Activated CD4-positive, alpha-beta T cell treated with anti-CD3 and anti-CD28 coated beads, Interleukin-2, amount 10 ng/mL, durations not matched to agents 24 days and 14 days (primary cell): ENCODE results near the gene PLD4. TPM values are rescaled to one million over a fixed set of nuclear protein-coding genes. Genes with fewer than 3 reads are reported as not detected.

Experiments used
- DNase-seq: peaks from one replicate; pipeline ENCODE4 v3.0.0; 2022
- H3K27ac Mint-ChIP-seq: one replicate; pipeline ENCODE4 v1.8.0; 2022; ENCODE audit warnings: mild to moderate bottlenecking, mixed read lengths
- H3K27me3 Mint-ChIP-seq: one replicate; pipeline ENCODE4 v1.8.0; 2022; ENCODE audit warnings: mixed read lengths
- H3K36me3 Mint-ChIP-seq: one replicate; pipeline ENCODE4 v1.8.0; 2022; ENCODE audit warnings: low read depth, mild to moderate bottlenecking, mixed read lengths
- H3K4me1 Mint-ChIP-seq: one replicate; pipeline ENCODE4 v1.8.0; 2021; ENCODE audit warnings: mixed read lengths
- H3K4me3 Mint-ChIP-seq: one replicate; pipeline ENCODE4 v1.8.0; 2022; ENCODE audit warnings: mild to moderate bottlenecking, moderate library complexity, mixed read lengths
- H3K9me3 Mint-ChIP-seq: one replicate; pipeline ENCODE4 v1.8.0; 2021; ENCODE audit warnings: mixed read lengths
- intact Hi-C: fragments of 100-400 bp; cut with micrococcal nuclease; formaldehyde crosslinking; loops from one replicate; pipeline ENCODE4 v1.15.1; 2023
- total RNA-seq: library from RNA; stranded (reverse); gene quantifications from 2 replicates; pipeline ENCODE4 v1.2.3, GENCODE V29; 2022

The PLD4 gene
- total RNA-seq, 1 donor from 2014 or later, result 0.21 TPM

- intact Hi-C loops, result no loop called here
- Mint-ChIP-seq H3K4me1 (peaks cover 3% of the 10 kb centered on the region), H3K36me3 (no peaks in the 10 kb centered on the region), H3K9me3 (peaks cover 3% of the 10 kb centered on the region), H3K27ac (no peak overlapping the region), H3K27me3 (no peaks in the 10 kb centered on the region), H3K4me3 (no peak overlapping the region)
- no peak for DNase-seq
Measured at GRCh38 chr14:104891664-104892530, 32.8 kb upstream of the PLD4 start.

GRCh38 chr14:104892531-104893434 lies 31.9 kb upstream of the PLD4 start:
- Mint-ChIP-seq H3K4me3 (no peak overlapping the region), H3K4me1 (peaks cover 3% of the 10 kb centered on the region), H3K27me3 (no peaks in the 10 kb centered on the region), H3K27ac (no peak overlapping the region), H3K36me3 (no peaks in the 10 kb centered on the region), H3K9me3 (peaks cover 3% of the 10 kb centered on the region)
- intact Hi-C loops, result no loop called here
- DNase-seq, result no peak

- Mint-ChIP-seq H3K4me1 (peaks cover 3% of the 10 kb centered on the region), H3K9me3 (peaks cover 3% of the 10 kb centered on the region), H3K36me3 (no peaks in the 10 kb centered on the region), H3K4me3 (no peak overlapping the region), H3K27me3 (no peaks in the 10 kb centered on the region), H3K27ac (no peak overlapping the region)
- intact Hi-C loops, result no loop called here
- DNase-seq, result no peak
Measured at GRCh38 chr14:104893435-104894207, 31.1 kb upstream of the PLD4 start.

- no peak overlapping the region for H3K4me3 Mint-ChIP-seq
- H3K36me3 Mint-ChIP-seq, result no peaks in the 10 kb centered on the region
- DNase-seq, result no peak
- no peak overlapping the region for H3K27ac Mint-ChIP-seq
- peaks cover 3% of the 10 kb centered on the region for H3K4me1 Mint-ChIP-seq
- H3K9me3 Mint-ChIP-seq, result peaks cover 2% of the 10 kb centered on the region
- no peaks in the 10 kb centered on the region for H3K27me3 Mint-ChIP-seq
- intact Hi-C loops, result no loop called here
Measured at GRCh38 chr14:104894331-104895206, 30.1 kb upstream of the PLD4 start.

- no peak for DNase-seq
- intact Hi-C loops, result no loop called here
Measured at GRCh38 chr14:104895207-104895785, 29.4 kb upstream of the PLD4 start.

GRCh38 chr14:104895786-104896661 lies 28.7 kb upstream of the PLD4 start:
- Mint-ChIP-seq H3K27ac (no peak overlapping the region), H3K27me3 (peaks cover 1% of the 10 kb centered on the region), H3K36me3 (no peaks in the 10 kb centered on the region), H3K4me3 (no peak overlapping the region), H3K4me1 (peaks cover 3% of the 10 kb centered on the region), H3K9me3 (no peaks in the 10 kb centered on the region)
- intact Hi-C loops, result loop anchor here (1.0 kb wide), 1 partner anchor 149 kb away; no protein-coding TSS in a partner anchor
- DNase-seq, result peak; percentile 53

More at GRCh38 chr14:104895207-104895785, 29.4 kb upstream of the PLD4 start:
- Mint-ChIP-seq H3K4me1 (peaks cover 3% of the 10 kb centered on the region), H3K27me3 (no peaks in the 10 kb centered on the region), H3K36me3 (no peaks in the 10 kb centered on the region), H3K27ac (no peak overlapping the region), H3K9me3 (no peaks in the 10 kb centered on the region), H3K4me3 (no peak overlapping the region)

- H3K27me3 Mint-ChIP-seq, result peaks cover 8% of the 10 kb centered on the region
- DNase-seq, result peak; percentile 50
Measured at GRCh38 chr14:104897330-104898194, 27.1 kb upstream of the PLD4 start.

GRCh38 chr14:104898195-104898558 lies 26.5 kb upstream of the PLD4 start:
- H3K4me1 Mint-ChIP-seq, result peaks cover 3% of the 10 kb centered on the region
- intact Hi-C loops, result no loop called here

More at GRCh38 chr14:104897330-104898194, 27.1 kb upstream of the PLD4 start:
- H3K9me3 Mint-ChIP-seq, result no peaks in the 10 kb centered on the region
- H3K4me3 Mint-ChIP-seq, result no peak overlapping the region
- no peak overlapping the region for H3K27ac Mint-ChIP-seq
- intact Hi-C loops, result no loop called here
- no peaks in the 10 kb centered on the region for H3K36me3 Mint-ChIP-seq
- H3K4me1 Mint-ChIP-seq, result peaks cover 3% of the 10 kb centered on the region

GRCh38 chr14:104898870-104899510 lies 25.7 kb upstream of the PLD4 start:
- peaks cover 14% of the 10 kb centered on the region for H3K27me3 Mint-ChIP-seq
- DNase-seq, result no peak
- H3K4me3 Mint-ChIP-seq, result no peak overlapping the region
- intact Hi-C loops, result no loop called here
- H3K9me3 Mint-ChIP-seq, result no peaks in the 10 kb centered on the region
- no peaks in the 10 kb centered on the region for H3K36me3 Mint-ChIP-seq
- no peak overlapping the region for H3K27ac Mint-ChIP-seq
- H3K4me1 Mint-ChIP-seq, result peaks cover 3% of the 10 kb centered on the region

More at GRCh38 chr14:104898195-104898558, 26.5 kb upstream of the PLD4 start:
- Mint-ChIP-seq H3K9me3 (no peaks in the 10 kb centered on the region), H3K36me3 (no peaks in the 10 kb centered on the region), H3K4me3 (no peak overlapping the region), H3K27ac (no peak overlapping the region), H3K27me3 (peaks cover 9% of the 10 kb centered on the region)
- no peak for DNase-seq

GRCh38 chr14:104899781-104900180 lies 24.9 kb upstream of the PLD4 start:
- Mint-ChIP-seq H3K4me1 (peaks cover 3% of the 10 kb centered on the region), H3K9me3 (no peaks in the 10 kb centered on the region), H3K27ac (no peak overlapping the region), H3K36me3 (no peaks in the 10 kb centered on the region), H3K4me3 (no peak overlapping the region), H3K27me3 (peaks cover 20% of the 10 kb centered on the region)
- intact Hi-C loops, result no loop called here
- DNase-seq, result no peak
